ENCODE results near the gene CTRB1. TPM values are rescaled to one million over a fixed set of nuclear protein-coding genes. Genes with fewer than 3 reads are reported as not detected.
"Not testable (repeated sequence)": the region's sequence is repeated elsewhere in the genome, so short reads cannot be mapped to it uniquely, and the experiment has no call there.

The CTRB1 gene
- total RNA-seq, 1 donor from 2014 or later: not detected

DNA sequence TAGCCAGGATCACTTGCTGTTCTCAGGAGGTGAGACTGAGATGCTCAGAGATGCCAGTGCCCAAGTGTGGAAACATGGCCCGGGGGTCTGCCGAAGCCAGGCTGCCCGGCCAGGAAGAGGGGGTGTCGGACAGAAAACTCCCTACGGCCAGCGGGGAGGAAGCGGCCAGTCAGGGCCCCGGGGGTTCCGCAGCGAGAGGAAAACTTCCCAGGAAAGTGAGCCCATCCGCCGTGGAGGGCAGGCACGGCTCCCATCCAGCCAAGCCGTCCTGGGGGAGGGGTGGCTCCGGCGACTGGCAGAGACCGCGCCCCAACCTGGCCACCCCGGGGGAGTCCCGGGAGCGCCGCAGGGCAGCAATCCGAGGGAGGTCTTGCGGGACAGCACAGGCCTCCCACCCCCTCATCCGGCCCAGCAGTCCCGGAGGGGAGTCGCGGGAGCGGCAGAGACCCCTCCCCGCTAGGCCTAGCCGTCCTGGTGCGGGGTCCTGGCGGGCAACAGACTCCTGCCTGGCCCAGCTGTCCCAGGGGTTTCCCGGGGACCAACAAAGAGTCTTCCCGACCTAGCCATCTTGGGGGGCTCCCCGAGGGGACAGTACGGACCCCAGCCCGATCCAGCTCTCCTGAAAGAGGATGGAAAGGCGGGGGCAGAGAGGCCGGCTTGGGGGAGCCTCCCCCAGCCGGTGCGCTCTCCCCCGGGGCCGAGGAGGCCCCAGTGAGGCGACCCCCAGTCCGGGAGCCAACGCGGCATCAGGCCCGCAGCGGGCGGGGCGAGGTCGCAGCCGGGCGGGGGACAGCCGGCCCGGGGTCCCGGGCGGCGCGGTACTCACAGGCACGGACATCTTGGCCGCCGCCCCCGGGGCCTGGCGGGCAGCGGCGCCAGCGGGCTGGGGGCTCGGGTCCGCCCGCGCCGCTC lies 46.5 kb downstream of the CTRB1 start:
- DNase-seq (ENCODE audit: low spot score in 2 of 2, unreplicated experiment in 2 of 2): peak in 1 of 2 experiments; percentile 63
- Mint-ChIP-seq H3K27ac (peak overlapping the region; percentile 92), H3K4me1 (peaks cover 44% of the 10 kb centered on the region)

DNA sequence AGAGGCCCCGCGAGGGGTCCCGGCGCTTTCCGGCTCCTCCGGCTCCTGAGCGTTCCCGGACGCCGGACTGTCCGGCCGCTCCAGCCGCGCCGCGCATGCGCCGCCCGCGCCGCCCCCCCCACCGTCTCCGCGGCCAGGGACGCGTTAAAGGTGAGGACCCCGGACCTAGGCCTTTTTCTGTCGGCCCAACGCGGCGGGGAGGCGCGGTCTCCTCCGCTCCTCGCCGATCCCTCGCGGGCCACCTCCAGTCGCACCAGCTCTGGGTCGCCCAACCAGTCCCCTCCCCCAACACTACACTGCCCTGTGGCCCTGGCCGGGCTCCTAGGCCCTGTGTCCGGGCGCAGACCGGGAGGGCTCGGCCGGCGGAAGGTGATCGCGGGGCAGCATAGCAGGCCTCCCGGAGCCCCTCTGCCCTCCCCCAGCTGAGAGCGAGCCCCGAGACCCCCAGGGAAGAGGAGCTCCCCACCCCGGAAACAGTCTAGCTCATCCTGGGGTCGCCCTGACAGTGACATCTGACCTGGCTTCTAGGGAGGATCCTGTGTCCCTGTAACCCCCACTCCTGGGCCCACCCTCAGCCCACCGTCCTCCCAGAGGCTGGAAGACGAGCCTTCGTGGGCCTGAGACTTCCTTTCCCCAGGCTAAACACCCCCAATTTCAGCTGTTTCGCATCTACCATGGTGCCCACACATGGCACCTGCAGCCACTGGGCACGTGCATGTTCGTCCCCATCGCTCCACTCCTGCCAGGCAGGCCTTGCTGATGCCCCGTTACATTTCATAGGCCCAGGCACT lies 47.3 kb downstream of the CTRB1 start:
- peak in 1 of 2 experiments; percentile 76 for DNase-seq (ENCODE audit: low spot score in 2 of 2, unreplicated experiment in 2 of 2)
- Mint-ChIP-seq H3K4me1 (peaks cover 38% of the 10 kb centered on the region), H3K9me3 (no peaks in the 10 kb centered on the region), H3K4me3 (peak overlapping the region; percentile 83), H3K36me3 (no peaks in the 10 kb centered on the region), H3K27me3 (ENCODE audit: low read depth) (no peaks in the 10 kb centered on the region), H3K27ac (peak overlapping the region; percentile 93)
- TF ChIP-seq, protein P1, sequence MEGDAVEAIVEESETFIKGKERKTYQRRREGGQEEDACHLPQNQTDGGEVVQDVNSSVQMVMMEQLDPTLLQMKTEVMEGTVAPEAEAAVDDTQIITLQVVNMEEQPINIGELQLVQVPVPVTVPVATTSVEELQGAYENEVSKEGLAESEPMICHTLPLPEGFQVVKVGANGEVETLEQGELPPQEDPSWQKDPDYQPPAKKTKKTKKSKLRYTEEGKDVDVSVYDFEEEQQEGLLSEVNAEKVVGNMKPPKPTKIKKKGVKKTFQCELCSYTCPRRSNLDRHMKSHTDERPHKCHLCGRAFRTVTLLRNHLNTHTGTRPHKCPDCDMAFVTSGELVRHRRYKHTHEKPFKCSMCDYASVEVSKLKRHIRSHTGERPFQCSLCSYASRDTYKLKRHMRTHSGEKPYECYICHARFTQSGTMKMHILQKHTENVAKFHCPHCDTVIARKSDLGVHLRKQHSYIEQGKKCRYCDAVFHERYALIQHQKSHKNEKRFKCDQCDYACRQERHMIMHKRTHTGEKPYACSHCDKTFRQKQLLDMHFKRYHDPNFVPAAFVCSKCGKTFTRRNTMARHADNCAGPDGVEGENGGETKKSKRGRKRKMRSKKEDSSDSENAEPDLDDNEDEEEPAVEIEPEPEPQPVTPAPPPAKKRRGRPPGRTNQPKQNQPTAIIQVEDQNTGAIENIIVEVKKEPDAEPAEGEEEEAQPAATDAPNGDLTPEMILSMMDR (IDR thresholded peaks at IDR 0.05; ENCODE audit: unreplicated experiment): no peak

More for the DNA sequence above, 46.5 kb downstream of the CTRB1 start:
- Mint-ChIP-seq H3K9me3 (no peaks in the 10 kb centered on the region), H3K27me3 (ENCODE audit: low read depth) (no peaks in the 10 kb centered on the region), H3K4me3 (peak overlapping the region; percentile 81), H3K36me3 (no peaks in the 10 kb centered on the region)
- TF ChIP-seq, protein P1 (IDR thresholded peaks at IDR 0.05; ENCODE audit: unreplicated experiment): no peak

DNA sequence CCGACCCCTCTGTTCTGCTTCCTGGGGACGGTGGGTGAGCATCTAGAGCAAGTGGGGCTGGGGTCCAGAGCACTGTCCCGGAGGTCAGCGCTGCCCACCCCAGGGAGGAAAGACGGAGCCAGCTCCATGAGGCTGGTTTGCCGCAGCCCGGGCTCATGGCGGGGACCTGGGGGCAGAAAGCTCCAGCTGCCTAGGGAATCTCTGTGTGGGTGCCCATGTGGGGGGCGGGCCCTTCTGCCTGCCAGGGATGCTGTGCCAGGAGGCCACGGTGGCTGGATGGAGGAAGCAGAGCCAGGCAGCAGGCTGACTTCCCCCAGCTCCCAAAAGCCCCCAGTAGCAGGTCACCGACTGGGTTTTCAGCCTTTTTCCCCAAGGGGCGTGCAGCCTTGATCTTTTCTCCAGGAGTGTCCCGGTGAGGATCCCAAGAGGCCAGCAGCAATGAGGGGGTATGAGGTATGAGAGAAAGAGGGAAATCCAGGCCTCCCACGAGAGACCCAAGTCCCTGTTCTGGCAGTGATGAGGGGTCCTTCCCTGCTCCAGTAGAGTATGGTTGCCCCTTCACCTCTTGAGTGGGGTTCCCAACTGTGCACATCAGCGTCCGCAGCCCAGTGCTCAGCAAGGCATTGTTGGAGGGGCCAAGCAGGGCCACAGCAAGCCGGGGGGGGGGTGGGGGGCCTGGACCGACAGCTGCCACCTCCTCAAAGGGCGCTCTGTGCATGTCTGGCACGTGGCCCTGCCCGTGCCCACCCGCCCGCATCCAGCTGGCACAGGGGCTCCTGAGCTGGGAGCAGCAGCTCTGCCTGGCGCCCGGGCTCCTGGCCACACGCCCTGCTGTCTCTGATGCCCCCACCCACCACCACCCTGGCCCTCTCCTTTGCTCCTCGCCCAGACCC lies 48.2 kb downstream of the CTRB1 start:
- Mint-ChIP-seq H3K36me3 (no peaks in the 10 kb centered on the region), H3K27me3 (ENCODE audit: low read depth) (no peaks in the 10 kb centered on the region), H3K4me1 (peaks cover 39% of the 10 kb centered on the region), H3K4me3 (peak overlapping the region; percentile 83), H3K27ac (peak overlapping the region; percentile 93), H3K9me3 (no peaks in the 10 kb centered on the region)
- no peak for DNase-seq (ENCODE audit: low spot score in 2 of 2, unreplicated experiment in 2 of 2)
- TF ChIP-seq, protein P1 (IDR thresholded peaks at IDR 0.05; ENCODE audit: unreplicated experiment): no peak

DNA sequence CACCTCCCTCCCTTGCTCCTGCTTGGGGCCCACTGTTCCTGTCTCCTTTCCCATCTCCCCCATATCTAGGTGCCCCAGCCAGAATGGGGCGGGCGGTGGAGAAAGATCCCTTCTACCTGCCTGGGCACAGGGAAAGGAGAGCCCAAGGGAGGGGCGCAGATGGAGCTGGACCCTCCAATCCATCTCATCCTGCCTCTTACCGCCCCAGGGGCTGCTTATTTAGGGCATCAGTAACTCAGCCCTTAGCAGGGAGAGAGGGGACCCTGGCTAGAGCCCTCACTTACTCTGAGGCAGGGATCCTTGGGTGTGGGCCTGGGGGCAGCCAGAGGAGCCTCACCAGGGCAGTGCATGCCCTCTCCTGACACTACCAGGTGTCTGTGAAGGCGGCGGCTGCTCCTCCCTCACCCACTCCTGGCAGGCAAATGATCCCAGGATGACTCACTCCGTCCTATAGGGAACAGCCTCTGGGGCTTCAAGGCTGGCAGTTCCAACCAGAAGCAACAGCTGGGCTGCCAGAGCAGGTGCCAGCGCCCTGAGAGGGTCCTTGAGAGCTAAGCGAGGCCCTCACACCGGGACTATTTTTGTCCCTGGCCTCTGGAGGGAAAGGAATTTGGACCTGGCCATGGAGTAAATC lies 49.0 kb downstream of the CTRB1 start:
- Mint-ChIP-seq H3K4me3 (peak overlapping the region; percentile 38), H3K9me3 (no peaks in the 10 kb centered on the region), H3K27me3 (ENCODE audit: low read depth) (no peaks in the 10 kb centered on the region), H3K27ac (no peak overlapping the region), H3K4me1 (peaks cover 32% of the 10 kb centered on the region), H3K36me3 (no peaks in the 10 kb centered on the region)
- DNase-seq (ENCODE audit: low spot score in 2 of 2, unreplicated experiment in 2 of 2): no peak
- TF ChIP-seq, protein P1 (IDR thresholded peaks at IDR 0.05; ENCODE audit: unreplicated experiment): no peak

DNA sequence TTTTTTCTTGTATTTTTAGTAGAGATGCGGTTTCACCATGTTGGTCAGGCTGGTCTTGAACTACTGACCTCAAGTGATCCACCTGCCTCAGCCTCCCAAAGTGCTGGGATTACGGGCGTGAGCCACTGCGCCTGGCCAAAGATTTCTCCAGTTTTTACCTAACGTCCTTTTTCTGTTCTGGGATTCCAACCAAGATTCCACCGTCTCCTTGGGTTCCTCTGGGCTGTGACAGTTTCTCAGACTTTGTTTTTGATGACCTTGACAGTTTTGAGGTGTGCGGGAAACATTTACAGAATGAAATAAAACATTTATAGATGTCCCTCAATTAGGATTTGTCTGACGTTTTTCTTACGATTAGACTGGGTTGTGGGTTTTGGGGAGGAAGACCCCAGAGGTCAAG lies 50.6 kb downstream of the CTRB1 start:
- not testable (repeated sequence) for H3K9me3 Mint-ChIP-seq; H3K27me3 Mint-ChIP-seq (ENCODE audit: low read depth); DNase-seq (ENCODE audit: low spot score in 2 of 2, unreplicated experiment in 2 of 2); H3K4me3 Mint-ChIP-seq; H3K36me3 Mint-ChIP-seq
- peaks cover 16% of the 10 kb centered on the region for H3K4me1 Mint-ChIP-seq
- peak overlapping the region; percentile 75 for H3K27ac Mint-ChIP-seq
